Measurements from ENCODE around the gene WDPCP. TPM values are rescaled to one million over a fixed set of nuclear protein-coding genes. Genes with fewer than 3 reads are reported as not detected.

Gene WDPCP
- total RNA-seq, 1 donor from 2014 or later = 24.5 TPM

DNA sequence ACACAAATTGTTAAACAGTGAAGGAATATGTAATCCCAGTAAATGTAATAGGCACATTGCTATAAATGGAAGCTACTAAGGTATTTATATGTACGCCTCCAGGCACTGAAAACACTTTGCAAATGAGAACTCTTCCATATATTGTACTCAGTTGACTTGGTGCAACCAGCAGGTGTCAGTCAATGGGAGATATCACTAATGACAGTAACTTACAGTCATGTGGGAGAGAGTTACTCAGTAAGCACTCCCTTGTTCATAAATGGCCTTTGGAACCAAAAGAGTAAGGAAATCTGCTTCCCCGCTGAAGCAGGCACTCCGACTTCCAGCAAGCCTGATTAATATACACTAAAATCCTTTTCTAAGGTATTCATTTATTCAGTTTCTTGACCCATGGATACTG lies 6.4 kb upstream of the WDPCP start:
- Histone ChIP-seq H3K4me1 (ENCODE audit: control insufficient read depth in 3 of 3, insufficient read depth in 3 of 3, low read length in 3 of 3) (peaks cover 13 to 19% (median 13%) of the 10 kb centered on the region in 3 donors), H3K9me3 (ENCODE audit: control insufficient read depth in 3 of 3, low read length in 3 of 3) (no peaks in the 10 kb centered on the region), H3K27ac (ENCODE audit: low read depth, low read length) (no peak overlapping the region), H3K9ac (ENCODE audit: low read depth in 1 of 3, low read length in 3 of 3) (no peak overlapping the region), H3K36me3 (ENCODE audit: control insufficient read depth in 3 of 3, insufficient read depth in 3 of 3, low read length in 3 of 3) (peaks cover 9 to 43% (median 27%) of the 10 kb centered on the region in 3 donors), H3K4me3 (ENCODE audit: low read length in 3 of 3) (no peak overlapping the region), H3K27me3 (ENCODE audit: control insufficient read depth in 3 of 3, insufficient read depth in 3 of 3, low read length in 3 of 3) (no peaks in the 10 kb centered on the region)

DNA sequence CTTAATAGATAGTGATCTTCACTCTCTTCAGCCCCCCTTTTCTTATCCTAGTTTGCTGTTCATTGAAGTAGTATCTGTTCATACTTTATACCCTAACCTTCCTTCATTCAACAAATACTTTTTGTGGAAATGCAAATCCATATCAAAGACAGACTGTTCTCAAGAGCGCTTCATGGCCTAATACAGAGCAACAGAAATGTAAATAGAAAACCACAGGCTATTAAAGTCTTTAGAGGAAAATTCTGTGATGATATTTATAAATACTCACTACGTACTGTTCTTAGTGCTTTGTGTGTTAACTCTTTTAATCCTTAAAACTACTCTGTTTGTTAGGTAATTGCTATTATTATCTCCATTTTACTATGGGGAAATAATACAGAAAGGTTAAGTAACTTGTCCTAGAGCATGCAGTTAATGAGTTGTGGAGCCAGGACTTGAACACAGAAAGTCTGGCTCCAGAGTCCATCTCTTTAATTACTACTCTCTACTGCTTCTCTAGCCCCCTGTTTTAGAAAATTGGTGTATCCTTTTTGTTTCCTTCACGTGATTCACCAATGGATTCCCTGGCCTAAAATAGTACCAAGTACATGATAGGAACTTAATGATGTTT lies 3.4 kb upstream of the WDPCP start:
- peak overlapping the region in 2 of 3 donors; percentile 6 to 14 for H3K4me3 ChIP-seq (ENCODE audit: low read length in 3 of 3)
- no peaks in the 10 kb centered on the region for H3K9me3 ChIP-seq (ENCODE audit: control insufficient read depth in 3 of 3, low read length in 3 of 3)
- H3K4me1 ChIP-seq (ENCODE audit: control insufficient read depth in 3 of 3, insufficient read depth in 3 of 3, low read length in 3 of 3) = peaks cover 16 to 30% (median 23%) of the 10 kb centered on the region in 3 donors
- H3K27ac ChIP-seq (ENCODE audit: low read depth, low read length) = peak overlapping the region; percentile 59
- H3K9ac ChIP-seq (ENCODE audit: low read depth in 1 of 3, low read length in 3 of 3) = peak overlapping the region in 1 of 3 donors; percentile 95
- no peaks in the 10 kb centered on the region for H3K27me3 ChIP-seq (ENCODE audit: control insufficient read depth in 3 of 3, insufficient read depth in 3 of 3, low read length in 3 of 3)
- peaks cover 3 to 31% (median 24%) of the 10 kb centered on the region in 3 donors for H3K36me3 ChIP-seq (ENCODE audit: control insufficient read depth in 3 of 3, insufficient read depth in 3 of 3, low read length in 3 of 3)

DNA sequence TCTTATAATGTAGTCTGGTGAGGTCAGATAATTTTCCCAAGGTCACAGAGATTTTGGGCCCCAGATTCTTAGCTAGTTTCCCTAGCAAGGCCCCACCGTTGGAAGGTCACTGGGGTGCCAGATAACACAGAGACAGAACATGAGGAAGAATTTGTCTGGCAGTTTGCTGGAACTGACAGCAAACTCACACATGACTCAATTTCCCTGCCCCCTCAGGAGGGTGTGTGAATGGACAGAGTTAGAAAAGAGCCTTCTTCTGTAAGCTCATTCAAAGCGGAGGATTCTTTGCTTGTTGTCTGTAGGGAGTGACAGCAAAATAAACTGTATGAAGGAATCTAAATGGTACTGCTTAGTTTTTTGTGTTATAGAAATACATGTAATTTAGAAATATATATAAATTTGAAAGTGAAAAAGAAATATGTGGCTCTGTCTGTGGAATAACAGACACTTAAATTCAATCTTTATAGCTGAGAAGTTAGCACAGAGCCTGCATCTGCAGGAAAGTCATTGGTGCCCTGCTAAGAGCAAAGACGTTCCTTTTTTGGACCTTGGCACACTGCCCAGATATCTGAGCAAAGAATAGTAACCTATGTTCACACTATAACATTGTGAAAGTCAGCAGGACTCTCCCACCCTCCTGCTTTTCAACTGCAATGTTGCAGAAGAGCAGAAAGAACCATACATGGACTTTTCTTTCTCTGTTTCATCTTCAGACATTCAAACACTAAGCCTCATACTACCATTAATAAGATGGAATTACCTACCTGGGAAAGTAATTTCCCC lies 2.5 kb upstream of the WDPCP start:
- Histone ChIP-seq H3K27me3 (ENCODE audit: control insufficient read depth in 3 of 3, insufficient read depth in 3 of 3, low read length in 3 of 3) (no peaks in the 10 kb centered on the region), H3K9ac (ENCODE audit: low read depth in 1 of 3, low read length in 3 of 3) (peak overlapping the region; percentile 24 to 95 (median 87)), H3K4me3 (ENCODE audit: low read length in 3 of 3) (peak overlapping the region; percentile 83 to 98 (median 90)), H3K27ac (ENCODE audit: low read depth, low read length) (peak overlapping the region; percentile 85), H3K4me1 (ENCODE audit: control insufficient read depth in 3 of 3, insufficient read depth in 3 of 3, low read length in 3 of 3) (peaks cover 16 to 30% (median 23%) of the 10 kb centered on the region in 3 donors), H3K9me3 (ENCODE audit: control insufficient read depth in 3 of 3, low read length in 3 of 3) (no peaks in the 10 kb centered on the region), H3K36me3 (ENCODE audit: control insufficient read depth in 3 of 3, insufficient read depth in 3 of 3, low read length in 3 of 3) (peaks cover 3 to 24% (median 17%) of the 10 kb centered on the region in 3 donors)

DNA sequence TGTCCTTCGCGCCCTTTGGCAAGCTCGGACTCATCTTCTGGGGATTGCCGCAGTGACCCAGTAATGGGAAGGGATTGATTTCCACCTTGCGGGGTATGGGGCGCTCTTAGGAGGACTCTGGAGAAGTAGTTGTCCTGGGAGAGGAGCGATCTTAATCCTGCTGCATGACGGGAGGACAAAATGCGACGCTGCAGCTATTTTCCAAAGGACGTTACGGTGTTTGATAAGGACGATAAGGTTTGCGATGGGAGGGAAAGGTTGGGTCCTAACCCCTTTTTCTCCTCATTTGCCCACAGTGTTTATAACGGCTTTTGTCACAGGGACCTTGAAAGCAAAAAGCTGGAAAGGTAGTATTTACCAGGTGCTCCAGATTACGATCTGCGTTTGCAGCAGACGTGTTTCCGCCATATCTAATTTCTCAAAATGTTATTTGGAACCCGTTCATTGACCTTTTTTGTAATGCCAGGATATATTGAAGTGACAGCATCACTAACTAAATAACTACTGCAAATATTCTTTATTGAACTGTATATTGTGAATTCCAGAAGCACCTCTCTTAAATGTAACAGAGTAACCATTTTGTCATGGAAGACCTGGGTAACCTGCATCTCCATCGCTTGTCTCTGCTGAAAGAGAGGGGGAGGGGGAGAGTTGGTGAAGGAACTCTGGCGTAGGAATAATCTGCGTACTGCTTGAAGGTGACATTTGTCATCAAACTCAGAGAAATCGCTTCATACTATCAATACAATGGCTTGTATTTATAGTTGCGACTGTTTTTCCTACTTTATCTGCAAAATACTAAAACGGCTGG lies 1.1 kb upstream of the WDPCP start:
- peak overlapping the region; percentile 83 to 98 (median 90) for H3K4me3 ChIP-seq (ENCODE audit: low read length in 3 of 3)
- H3K36me3 ChIP-seq (ENCODE audit: control insufficient read depth in 3 of 3, insufficient read depth in 3 of 3, low read length in 3 of 3) = peaks cover 0 to 10% (median 3%) of the 10 kb centered on the region in 3 donors
- peaks cover 16 to 30% (median 23%) of the 10 kb centered on the region in 3 donors for H3K4me1 ChIP-seq (ENCODE audit: control insufficient read depth in 3 of 3, insufficient read depth in 3 of 3, low read length in 3 of 3)
- H3K27me3 ChIP-seq (ENCODE audit: control insufficient read depth in 3 of 3, insufficient read depth in 3 of 3, low read length in 3 of 3) = no peaks in the 10 kb centered on the region
- no peaks in the 10 kb centered on the region for H3K9me3 ChIP-seq (ENCODE audit: control insufficient read depth in 3 of 3, low read length in 3 of 3)
- H3K27ac ChIP-seq (ENCODE audit: low read depth, low read length) = peak overlapping the region; percentile 85
- H3K9ac ChIP-seq (ENCODE audit: low read depth in 1 of 3, low read length in 3 of 3) = peak overlapping the region; percentile 87 to 95 (median 95)

DNA sequence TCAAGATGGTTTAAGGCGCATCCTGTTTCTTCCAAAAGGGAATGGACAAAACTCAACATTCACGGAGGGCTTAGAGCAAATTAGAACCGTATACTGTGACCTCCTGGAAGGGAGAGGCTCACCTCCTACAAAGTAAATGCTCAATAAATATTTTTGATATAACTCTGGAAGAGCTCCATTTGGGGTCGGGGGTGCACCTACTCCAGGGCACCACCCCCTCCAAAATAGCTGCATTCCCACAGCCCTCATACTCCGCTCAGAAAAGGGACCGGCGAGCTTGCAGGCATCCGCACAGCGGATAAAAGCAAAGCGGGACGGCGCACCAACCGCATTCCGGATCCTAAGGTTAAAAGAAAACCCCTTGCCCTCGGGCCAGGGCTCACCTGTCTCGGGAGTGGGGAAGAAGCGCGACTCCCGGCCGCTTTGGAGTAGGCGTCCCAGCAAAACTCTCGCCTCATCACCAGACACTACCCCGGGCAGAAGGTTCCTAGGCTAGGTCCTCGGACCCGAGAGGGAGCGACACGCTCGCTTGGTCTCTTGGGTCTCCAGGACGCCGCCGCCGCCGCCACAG lies 378 bp downstream of the WDPCP start:
- no peaks in the 10 kb centered on the region for H3K27me3 ChIP-seq (ENCODE audit: control insufficient read depth in 3 of 3, insufficient read depth in 3 of 3, low read length in 3 of 3)

DNA sequence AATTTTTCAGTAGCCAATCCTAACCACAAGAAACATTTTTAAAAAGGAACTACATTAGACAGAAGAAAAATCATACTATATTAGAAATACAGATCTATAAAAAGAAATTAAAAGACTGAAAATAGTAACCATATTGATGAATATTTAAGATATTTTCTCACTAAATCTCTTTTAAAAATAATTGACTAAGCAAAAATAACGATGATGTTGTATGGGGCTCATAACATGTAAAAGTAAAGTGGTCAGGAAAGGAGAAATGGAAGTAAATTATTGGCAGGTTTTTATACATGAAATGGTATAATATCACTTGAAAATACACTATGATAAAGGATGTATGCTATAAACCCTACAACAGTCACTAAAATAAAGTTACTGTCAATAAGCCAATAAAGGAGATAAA lies 5.4 kb downstream of the WDPCP start:
- Histone ChIP-seq H3K4me3 (ENCODE audit: low read length in 3 of 3) (no peak overlapping the region), H3K9ac (ENCODE audit: low read depth in 1 of 3, low read length in 3 of 3) (no peak overlapping the region), H3K27ac (ENCODE audit: low read depth, low read length) (no peak overlapping the region)

More for the DNA sequence above, 378 bp downstream of the WDPCP start:
- Histone ChIP-seq H3K9me3 (ENCODE audit: control insufficient read depth in 3 of 3, low read length in 3 of 3) (no peaks in the 10 kb centered on the region), H3K4me3 (ENCODE audit: low read length in 3 of 3) (peak overlapping the region; percentile 83 to 98 (median 90)), H3K27ac (ENCODE audit: low read depth, low read length) (peak overlapping the region; percentile 85), H3K4me1 (ENCODE audit: control insufficient read depth in 3 of 3, insufficient read depth in 3 of 3, low read length in 3 of 3) (peaks cover 6 to 30% (median 21%) of the 10 kb centered on the region in 3 donors), H3K9ac (ENCODE audit: low read depth in 1 of 3, low read length in 3 of 3) (peak overlapping the region; percentile 66 to 95 (median 70)), H3K36me3 (ENCODE audit: control insufficient read depth in 3 of 3, insufficient read depth in 3 of 3, low read length in 3 of 3) (peaks cover 0 to 1% (median 0%) of the 10 kb centered on the region in 3 donors)

DNA sequence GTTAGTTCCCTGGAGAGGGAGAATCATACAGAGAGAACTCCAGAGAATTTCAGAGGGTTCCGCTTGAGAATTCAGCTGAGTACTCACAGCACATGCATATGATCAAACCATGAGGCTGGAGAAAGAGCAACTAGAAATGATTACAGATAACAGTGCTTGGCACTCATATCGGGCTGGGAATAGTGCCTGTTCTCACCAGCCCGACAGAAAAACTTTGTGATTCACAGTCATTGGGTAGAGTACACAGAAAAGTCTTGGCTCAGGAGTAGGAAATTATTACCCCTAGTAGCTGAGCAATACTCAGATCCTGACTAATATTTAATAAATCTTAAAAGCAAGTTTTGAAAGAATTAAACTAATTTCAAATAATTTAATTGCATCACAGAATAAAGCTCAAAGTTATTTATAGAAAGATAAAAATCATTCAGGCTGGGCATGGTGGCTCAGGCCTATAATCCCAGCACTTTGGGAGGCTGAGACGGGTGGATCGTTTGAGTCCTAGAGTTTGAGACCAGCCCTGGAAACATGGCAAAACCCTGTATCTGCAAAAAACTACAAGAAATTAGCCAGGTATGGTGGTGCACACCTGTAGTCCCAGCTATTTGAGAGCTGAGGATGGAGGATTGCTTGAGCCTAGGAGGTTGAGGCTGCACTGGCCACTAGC lies 6.8 kb downstream of the WDPCP start:
- Histone ChIP-seq H3K9me3 (ENCODE audit: control insufficient read depth in 3 of 3, low read length in 3 of 3) (no peaks in the 10 kb centered on the region), H3K9ac (ENCODE audit: low read depth in 1 of 3, low read length in 3 of 3) (no peak overlapping the region), H3K27ac (ENCODE audit: low read depth, low read length) (no peak overlapping the region), H3K4me3 (ENCODE audit: low read length in 3 of 3) (no peak overlapping the region), H3K36me3 (ENCODE audit: control insufficient read depth in 3 of 3, insufficient read depth in 3 of 3, low read length in 3 of 3) (no peaks in the 10 kb centered on the region), H3K4me1 (ENCODE audit: control insufficient read depth in 3 of 3, insufficient read depth in 3 of 3, low read length in 3 of 3) (no peaks in the 10 kb centered on the region), H3K27me3 (ENCODE audit: control insufficient read depth in 3 of 3, insufficient read depth in 3 of 3, low read length in 3 of 3) (no peaks in the 10 kb centered on the region)

More for the DNA sequence above, 5.4 kb downstream of the WDPCP start:
- peaks cover 0 to 7% (median 3%) of the 10 kb centered on the region in 3 donors for H3K4me1 ChIP-seq (ENCODE audit: control insufficient read depth in 3 of 3, insufficient read depth in 3 of 3, low read length in 3 of 3)
- no peaks in the 10 kb centered on the region for H3K27me3 ChIP-seq (ENCODE audit: control insufficient read depth in 3 of 3, insufficient read depth in 3 of 3, low read length in 3 of 3)
- H3K36me3 ChIP-seq (ENCODE audit: control insufficient read depth in 3 of 3, insufficient read depth in 3 of 3, low read length in 3 of 3) = no peaks in the 10 kb centered on the region
- H3K9me3 ChIP-seq (ENCODE audit: control insufficient read depth in 3 of 3, low read length in 3 of 3) = no peaks in the 10 kb centered on the region

DNA sequence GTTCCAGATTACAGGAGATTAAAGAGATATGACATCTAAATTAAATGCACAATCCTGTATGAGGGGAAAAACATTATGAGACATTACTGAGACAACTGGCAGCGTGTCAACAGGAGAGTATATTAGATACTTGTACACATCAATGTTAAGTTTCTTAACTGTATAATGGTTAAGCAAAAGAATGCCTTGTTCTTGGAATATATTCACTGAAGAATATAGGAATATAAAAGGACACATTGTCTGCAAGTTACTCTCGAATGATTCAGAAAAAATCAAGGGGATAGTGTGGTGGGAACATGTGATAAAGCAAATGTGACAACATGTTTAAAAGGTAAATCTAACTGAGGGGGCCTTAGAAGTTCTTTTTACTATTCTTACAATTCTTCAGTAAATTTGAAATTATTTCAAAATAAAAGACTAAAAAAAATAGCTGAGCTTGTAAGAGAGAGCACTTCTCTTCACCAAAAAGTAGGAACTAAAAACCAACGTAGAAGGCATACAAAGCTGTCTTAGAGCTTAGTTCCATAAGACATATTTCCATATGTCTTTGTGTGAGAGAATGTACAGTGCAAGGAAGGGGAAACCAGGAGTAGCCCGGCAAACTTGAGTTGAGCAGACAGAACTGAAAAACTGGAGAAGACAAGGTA lies 7.5 kb downstream of the WDPCP start:
- no peaks in the 10 kb centered on the region for H3K9me3 ChIP-seq (ENCODE audit: control insufficient read depth in 3 of 3, low read length in 3 of 3)
- no peak overlapping the region for H3K9ac ChIP-seq (ENCODE audit: low read depth in 1 of 3, low read length in 3 of 3)
- no peaks in the 10 kb centered on the region for H3K4me1 ChIP-seq (ENCODE audit: control insufficient read depth in 3 of 3, insufficient read depth in 3 of 3, low read length in 3 of 3)
- no peaks in the 10 kb centered on the region for H3K36me3 ChIP-seq (ENCODE audit: control insufficient read depth in 3 of 3, insufficient read depth in 3 of 3, low read length in 3 of 3)
- no peaks in the 10 kb centered on the region for H3K27me3 ChIP-seq (ENCODE audit: control insufficient read depth in 3 of 3, insufficient read depth in 3 of 3, low read length in 3 of 3)
- H3K4me3 ChIP-seq (ENCODE audit: low read length in 3 of 3) = no peak overlapping the region
- H3K27ac ChIP-seq (ENCODE audit: low read depth, low read length) = no peak overlapping the region

DNA sequence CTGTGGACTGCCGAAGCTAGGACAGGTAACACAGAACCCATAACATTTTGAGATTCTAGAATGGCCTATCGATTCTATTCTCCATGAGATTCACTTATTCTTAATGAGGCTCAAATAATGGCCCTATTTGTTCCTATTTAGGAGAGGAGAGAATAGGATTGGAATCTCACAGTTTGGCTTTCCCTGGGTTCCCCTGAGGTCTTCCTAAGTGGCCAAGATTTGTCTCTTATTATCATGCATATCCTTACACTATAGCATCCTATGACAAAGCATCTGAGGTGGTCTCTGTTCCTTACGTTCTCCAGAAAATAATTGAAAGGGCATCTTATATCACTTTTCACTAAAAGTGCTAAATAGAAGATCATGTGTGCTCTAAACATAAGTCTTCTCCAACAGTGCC lies 9.5 kb downstream of the WDPCP start:
- Histone ChIP-seq H3K9me3 (ENCODE audit: control insufficient read depth in 3 of 3, low read length in 3 of 3) (no peaks in the 10 kb centered on the region), H3K9ac (ENCODE audit: low read depth in 1 of 3, low read length in 3 of 3) (no peak overlapping the region), H3K4me1 (ENCODE audit: control insufficient read depth in 3 of 3, insufficient read depth in 3 of 3, low read length in 3 of 3) (no peaks in the 10 kb centered on the region), H3K27me3 (ENCODE audit: control insufficient read depth in 3 of 3, insufficient read depth in 3 of 3, low read length in 3 of 3) (no peaks in the 10 kb centered on the region), H3K36me3 (ENCODE audit: control insufficient read depth in 3 of 3, insufficient read depth in 3 of 3, low read length in 3 of 3) (no peaks in the 10 kb centered on the region), H3K27ac (ENCODE audit: low read depth, low read length) (no peak overlapping the region), H3K4me3 (ENCODE audit: low read length in 3 of 3) (no peak overlapping the region)

All from skeletal muscle tissue (tissue), 4 donors.